DND-41 (cell line): ENCODE measurements around the gene BTN3A1.

ENCODE experiments used
- EZH2 ChIP-seq: IDR thresholded peaks from 3 replicates; pipeline ENCODE4 v1.6.1; 2012; ENCODE audit warnings: borderline replicate concordance, low read depth, mild to moderate bottlenecking, moderate library complexity, low read length, inconsistent platforms; ENCODE audit not compliant: severe bottlenecking
- TF ChIP-seq, protein P1 (sequence below): IDR thresholded peaks from 2 replicates; pipeline ENCODE4 v1.5.1; 2012; ENCODE audit warnings: borderline replicate concordance, low read length, moderate library complexity, mild to moderate bottlenecking; ENCODE audit not compliant: poor library complexity, severe bottlenecking; ENCODE audit errors: extremely low read depth

DNA sequence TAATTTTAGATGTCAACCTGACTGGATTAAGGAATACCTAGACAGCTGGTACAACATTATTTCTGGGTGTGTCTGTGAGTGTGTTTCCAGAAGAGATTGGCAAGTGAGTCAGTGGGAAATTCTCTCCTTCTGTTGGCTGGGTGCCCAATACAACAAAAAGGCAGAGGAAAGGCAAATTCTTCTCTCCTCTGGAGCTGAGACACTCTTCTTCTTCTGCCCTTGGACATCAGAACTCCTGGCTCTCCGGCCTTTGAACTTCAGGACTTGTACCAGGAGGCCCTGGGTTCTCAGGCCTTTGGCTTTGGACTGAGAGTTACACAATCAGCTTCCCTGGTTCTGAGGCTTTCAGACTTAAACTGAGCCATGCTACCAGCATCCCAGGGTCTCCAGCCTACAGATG lies 7.8 kb upstream of the BTN3A1 start:
- TF ChIP-seq, protein P1, sequence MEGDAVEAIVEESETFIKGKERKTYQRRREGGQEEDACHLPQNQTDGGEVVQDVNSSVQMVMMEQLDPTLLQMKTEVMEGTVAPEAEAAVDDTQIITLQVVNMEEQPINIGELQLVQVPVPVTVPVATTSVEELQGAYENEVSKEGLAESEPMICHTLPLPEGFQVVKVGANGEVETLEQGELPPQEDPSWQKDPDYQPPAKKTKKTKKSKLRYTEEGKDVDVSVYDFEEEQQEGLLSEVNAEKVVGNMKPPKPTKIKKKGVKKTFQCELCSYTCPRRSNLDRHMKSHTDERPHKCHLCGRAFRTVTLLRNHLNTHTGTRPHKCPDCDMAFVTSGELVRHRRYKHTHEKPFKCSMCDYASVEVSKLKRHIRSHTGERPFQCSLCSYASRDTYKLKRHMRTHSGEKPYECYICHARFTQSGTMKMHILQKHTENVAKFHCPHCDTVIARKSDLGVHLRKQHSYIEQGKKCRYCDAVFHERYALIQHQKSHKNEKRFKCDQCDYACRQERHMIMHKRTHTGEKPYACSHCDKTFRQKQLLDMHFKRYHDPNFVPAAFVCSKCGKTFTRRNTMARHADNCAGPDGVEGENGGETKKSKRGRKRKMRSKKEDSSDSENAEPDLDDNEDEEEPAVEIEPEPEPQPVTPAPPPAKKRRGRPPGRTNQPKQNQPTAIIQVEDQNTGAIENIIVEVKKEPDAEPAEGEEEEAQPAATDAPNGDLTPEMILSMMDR: no peak
- TF ChIP-seq EZH2: no peak
